OCI-LY1 (cell line): ENCODE results near the gene MLXIP.

ENCODE experiments used
- EZH2 ChIP-seq: fragments of 200-600 bp; sonication (generic), shearing (Covaris generic); IDR thresholded peaks from 2 replicates; pipeline ENCODE4 v1.8.0; 2017; ENCODE audit warnings: borderline replicate concordance, mixed run types, mild to moderate bottlenecking, antibody characterized with exemption, low read length, moderate library complexity, mixed read lengths
- TF ChIP-seq, protein P1 (sequence below): fragments of 200-600 bp; sonication (generic), shearing (Covaris generic); IDR thresholded peaks from 2 replicates; pipeline ENCODE4 v1.5.1; 2017; ENCODE audit warnings: mild to moderate bottlenecking, antibody characterized with exemption, low read length, moderate library complexity, mixed read lengths

DNA sequence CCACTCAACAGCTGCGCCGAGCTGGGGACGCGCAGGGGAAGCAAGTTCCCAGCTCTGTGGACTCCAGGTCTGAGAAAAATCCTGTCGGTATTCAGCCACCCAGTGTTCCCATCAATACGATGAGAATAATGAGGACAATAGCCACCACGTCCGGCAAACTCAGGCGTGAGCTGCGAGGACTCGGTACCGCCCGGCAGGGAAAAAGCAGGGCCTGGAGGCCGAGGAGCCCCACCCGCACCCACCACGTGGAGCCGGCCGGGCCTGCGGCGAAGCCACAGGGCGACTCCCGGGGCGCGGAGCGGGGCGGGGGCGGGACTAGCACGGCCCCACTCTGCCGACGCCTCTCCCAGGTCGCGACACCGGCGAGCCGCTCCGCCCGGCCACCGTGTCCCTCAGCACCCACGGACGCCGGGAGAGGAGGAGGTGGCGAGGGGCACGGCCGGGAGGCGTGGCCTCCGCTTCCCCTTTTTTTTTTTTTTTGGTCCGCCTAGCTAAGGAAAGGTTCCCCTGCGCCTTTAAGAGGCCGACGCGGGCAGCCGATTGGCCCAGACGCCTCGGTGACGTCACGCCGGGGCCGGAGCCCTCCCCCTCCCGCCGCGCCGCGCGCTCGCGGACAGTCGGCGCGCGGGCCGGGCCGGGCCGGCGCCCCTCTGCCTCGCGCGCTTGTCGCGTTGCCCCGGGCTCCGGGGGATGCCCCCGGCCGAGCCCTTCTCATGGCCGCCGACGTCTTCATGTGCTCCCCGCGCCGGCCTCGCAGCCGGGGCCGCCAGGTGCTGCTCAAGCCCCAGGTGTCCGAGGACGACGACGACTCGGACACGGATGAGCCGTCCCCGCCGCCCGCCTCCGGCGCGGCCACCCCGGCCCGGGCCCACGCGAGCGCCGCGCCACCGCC, at the start of gene MLXIP:
- TF ChIP-seq, protein P1, sequence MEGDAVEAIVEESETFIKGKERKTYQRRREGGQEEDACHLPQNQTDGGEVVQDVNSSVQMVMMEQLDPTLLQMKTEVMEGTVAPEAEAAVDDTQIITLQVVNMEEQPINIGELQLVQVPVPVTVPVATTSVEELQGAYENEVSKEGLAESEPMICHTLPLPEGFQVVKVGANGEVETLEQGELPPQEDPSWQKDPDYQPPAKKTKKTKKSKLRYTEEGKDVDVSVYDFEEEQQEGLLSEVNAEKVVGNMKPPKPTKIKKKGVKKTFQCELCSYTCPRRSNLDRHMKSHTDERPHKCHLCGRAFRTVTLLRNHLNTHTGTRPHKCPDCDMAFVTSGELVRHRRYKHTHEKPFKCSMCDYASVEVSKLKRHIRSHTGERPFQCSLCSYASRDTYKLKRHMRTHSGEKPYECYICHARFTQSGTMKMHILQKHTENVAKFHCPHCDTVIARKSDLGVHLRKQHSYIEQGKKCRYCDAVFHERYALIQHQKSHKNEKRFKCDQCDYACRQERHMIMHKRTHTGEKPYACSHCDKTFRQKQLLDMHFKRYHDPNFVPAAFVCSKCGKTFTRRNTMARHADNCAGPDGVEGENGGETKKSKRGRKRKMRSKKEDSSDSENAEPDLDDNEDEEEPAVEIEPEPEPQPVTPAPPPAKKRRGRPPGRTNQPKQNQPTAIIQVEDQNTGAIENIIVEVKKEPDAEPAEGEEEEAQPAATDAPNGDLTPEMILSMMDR = no peak
- no peak for TF ChIP-seq EZH2
